GM18870 (cell line): Measurements from ENCODE around the gene KLF15.

ENCODE experiments used
- ATAC-seq: cut with Tn5 transposase; IDR thresholded peaks from one replicate; pipeline ENCODE4 v1.9.1; 2021; ENCODE audit warnings: moderate library complexity; ENCODE audit not compliant: unreplicated experiment

The KLF15 gene

GRCh38 chr3:126389794-126390146 is 32.6 kb upstream of the KLF15 start:
- ATAC-seq: no peak

- no peak for ATAC-seq
Observed at GRCh38 chr3:126389112-126389793, 32.0 kb upstream of the KLF15 start.

- ATAC-seq: no peak
Observed at GRCh38 chr3:126381966-126382365, 24.8 kb upstream of the KLF15 start.

GRCh38 chr3:126380011-126380768 is 23.0 kb upstream of the KLF15 start:
- ATAC-seq: no peak

- no peak for ATAC-seq
Observed at GRCh38 chr3:126378341-126378751, 21.1 kb upstream of the KLF15 start.

- no peak for ATAC-seq
Observed at GRCh38 chr3:126377211-126377610, 20.0 kb upstream of the KLF15 start.

- no peak for ATAC-seq
Observed at GRCh38 chr3:126376444-126376843, 19.2 kb upstream of the KLF15 start.

GRCh38 chr3:126375835-126376331 is 18.7 kb upstream of the KLF15 start:
- no peak for ATAC-seq

- no peak for ATAC-seq
Observed at GRCh38 chr3:126373682-126374601, 16.7 kb upstream of the KLF15 start.

- ATAC-seq: no peak
Observed at GRCh38 chr3:126373146-126373613, 16.0 kb upstream of the KLF15 start.

GRCh38 chr3:126372413-126373145 is 15.4 kb upstream of the KLF15 start:
- no peak for ATAC-seq

GRCh38 chr3:126371096-126371705 is 14.0 kb upstream of the KLF15 start:
- ATAC-seq: no peak

GRCh38 chr3:126370606-126371005 is 13.4 kb upstream of the KLF15 start:
- no peak for ATAC-seq

- ATAC-seq: no peak
Observed at GRCh38 chr3:126370055-126370454, 12.8 kb upstream of the KLF15 start.

GRCh38 chr3:126369490-126369889 is 12.3 kb upstream of the KLF15 start:
- ATAC-seq: no peak

GRCh38 chr3:126367316-126367805 is 10.2 kb upstream of the KLF15 start:
- no peak for ATAC-seq

GRCh38 chr3:126365351-126366277 is 8.4 kb upstream of the KLF15 start:
- ATAC-seq: no peak

- ATAC-seq: no peak
Observed at GRCh38 chr3:126364731-126365301, 7.6 kb upstream of the KLF15 start.
